ENCODE data around the gene RASAL1.

RASAL1 gene

DNA sequence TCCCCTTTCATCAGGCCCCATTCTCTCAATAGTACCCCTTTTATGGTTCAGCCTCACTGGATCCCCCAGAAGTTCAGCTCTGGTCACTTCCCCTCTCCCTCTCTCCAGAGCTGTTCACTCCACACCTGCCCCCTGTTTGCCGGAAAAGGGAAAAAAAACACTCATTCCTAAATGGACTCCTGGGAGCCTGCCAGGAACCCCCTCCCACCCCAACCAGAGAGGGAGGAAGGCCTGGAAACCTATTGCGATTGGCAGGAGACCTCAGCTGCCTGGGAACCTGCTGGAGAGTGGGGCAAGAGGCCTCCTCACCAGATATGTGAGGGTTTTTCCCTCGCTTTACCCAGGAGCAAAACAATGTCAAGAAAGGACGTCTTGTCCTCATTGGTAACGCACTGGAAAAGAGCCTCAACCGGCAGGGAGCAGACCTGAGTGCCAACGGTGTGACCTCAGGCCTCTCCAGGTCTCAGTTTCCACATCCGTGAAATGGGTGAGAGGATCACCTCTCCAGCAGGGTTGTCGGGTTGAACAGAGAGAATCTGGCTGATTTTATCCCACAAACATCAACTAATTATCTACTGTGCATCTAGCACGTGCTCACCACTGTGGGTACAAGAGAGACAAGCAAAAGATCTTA, 74.4 kb downstream of the RASAL1 start:
- no peak overlapping the region for H3K27ac ChIP-seq (ENCODE audit: low read depth, low read length, severe bottlenecking)
- WGBS, 2 experiments (ENCODE audit: insufficient coverage in 2 of 2): 73% methylated on average over 8 to 9 of the region's 10 CpGs

DNA sequence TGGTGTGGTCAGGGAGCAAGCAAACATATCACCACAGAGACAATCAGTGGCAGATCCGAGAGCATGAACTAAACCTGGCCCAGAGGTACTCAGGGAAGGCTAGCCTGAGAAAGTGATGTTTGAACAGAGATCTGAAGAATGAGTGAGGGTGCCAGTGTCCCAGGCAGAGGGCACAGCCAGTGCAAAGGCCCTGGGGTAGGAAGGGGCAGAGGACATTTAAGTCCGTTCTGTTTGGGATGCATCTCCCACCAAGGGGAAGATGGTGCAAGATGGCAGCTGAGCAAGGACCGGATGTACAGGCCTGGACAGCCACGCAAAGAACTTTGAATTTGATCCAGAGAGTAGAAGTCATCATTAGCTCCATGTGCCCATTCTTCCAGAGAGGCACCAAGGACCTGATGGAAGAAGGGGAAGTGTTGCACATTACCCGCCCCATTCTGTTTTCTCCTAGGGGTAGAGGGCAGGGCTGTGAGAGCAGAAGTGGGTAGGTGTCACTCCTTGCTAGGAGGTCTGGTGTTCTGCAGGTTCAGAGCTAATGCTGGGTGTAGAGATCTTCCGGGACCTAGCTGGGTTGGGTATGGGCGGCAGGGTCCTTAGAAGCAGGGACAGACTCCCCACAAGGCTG, 75.1 kb downstream of the RASAL1 start:
- no peak overlapping the region for H3K4me3 ChIP-seq (ENCODE audit: extremely low read depth, insufficient read depth, low read length, poor library complexity, severe bottlenecking)
- H3K9me3 ChIP-seq (ENCODE audit: control insufficient read depth, low read length): no peaks in the 10 kb centered on the region
- H3K36me3 ChIP-seq (ENCODE audit: control insufficient read depth, insufficient read depth, low read length): no peaks in the 10 kb centered on the region
- WGBS, 2 experiments (ENCODE audit: insufficient coverage in 2 of 2): 83 to 98% methylated on average over 4 to 6 of the region's 7 CpGs
- H3K27ac ChIP-seq (ENCODE audit: low read depth, low read length, severe bottlenecking): no peak overlapping the region
- no peaks in the 10 kb centered on the region for H3K4me1 ChIP-seq (ENCODE audit: control insufficient read depth, insufficient read depth, low read length, poor library complexity, severe bottlenecking)

More for the DNA sequence above, 74.4 kb downstream of the RASAL1 start:
- Histone ChIP-seq H3K4me1 (ENCODE audit: control insufficient read depth, insufficient read depth, low read length, poor library complexity, severe bottlenecking) (no peaks in the 10 kb centered on the region), H3K9me3 (ENCODE audit: control insufficient read depth, low read length) (no peaks in the 10 kb centered on the region), H3K4me3 (ENCODE audit: extremely low read depth, insufficient read depth, low read length, poor library complexity, severe bottlenecking) (no peak overlapping the region), H3K36me3 (ENCODE audit: control insufficient read depth, insufficient read depth, low read length) (no peaks in the 10 kb centered on the region)

DNA sequence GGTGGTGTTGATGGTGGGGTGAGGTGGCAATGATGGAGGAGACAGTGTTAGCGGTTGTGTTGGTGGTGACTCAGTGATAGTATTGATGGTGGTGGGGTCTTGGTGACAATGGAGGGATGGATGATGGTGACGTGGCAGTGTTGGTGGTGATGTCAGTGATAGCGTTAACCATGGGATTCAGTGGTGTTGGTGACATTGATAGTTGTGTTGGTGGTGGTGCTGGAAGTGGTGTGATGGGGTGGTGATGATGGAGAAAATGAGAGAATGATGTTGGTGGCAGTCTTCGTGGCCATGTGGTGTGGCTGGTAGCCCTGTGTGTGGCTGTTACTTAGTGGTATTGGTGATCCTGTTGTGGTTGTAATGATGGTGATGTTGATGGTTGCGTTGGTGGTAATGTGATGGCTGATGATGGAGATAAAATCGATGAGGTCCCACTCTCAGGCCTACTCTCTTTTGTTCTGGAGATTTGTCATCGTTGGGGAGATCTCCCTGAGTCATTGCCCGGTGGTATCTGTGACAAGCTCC, 76.4 kb downstream of the RASAL1 start:
- no peaks in the 10 kb centered on the region for H3K36me3 ChIP-seq (ENCODE audit: control insufficient read depth, insufficient read depth, low read length)
- WGBS, 2 experiments (ENCODE audit: insufficient coverage in 2 of 2): 92 to 95% methylated on average over 8 of the region's 8 CpGs
- H3K4me3 ChIP-seq (ENCODE audit: extremely low read depth, insufficient read depth, low read length, poor library complexity, severe bottlenecking): no peak overlapping the region
- no peaks in the 10 kb centered on the region for H3K9me3 ChIP-seq (ENCODE audit: control insufficient read depth, low read length)
- H3K27ac ChIP-seq (ENCODE audit: low read depth, low read length, severe bottlenecking): no peak overlapping the region
- H3K4me1 ChIP-seq (ENCODE audit: control insufficient read depth, insufficient read depth, low read length, poor library complexity, severe bottlenecking): no peaks in the 10 kb centered on the region

DNA sequence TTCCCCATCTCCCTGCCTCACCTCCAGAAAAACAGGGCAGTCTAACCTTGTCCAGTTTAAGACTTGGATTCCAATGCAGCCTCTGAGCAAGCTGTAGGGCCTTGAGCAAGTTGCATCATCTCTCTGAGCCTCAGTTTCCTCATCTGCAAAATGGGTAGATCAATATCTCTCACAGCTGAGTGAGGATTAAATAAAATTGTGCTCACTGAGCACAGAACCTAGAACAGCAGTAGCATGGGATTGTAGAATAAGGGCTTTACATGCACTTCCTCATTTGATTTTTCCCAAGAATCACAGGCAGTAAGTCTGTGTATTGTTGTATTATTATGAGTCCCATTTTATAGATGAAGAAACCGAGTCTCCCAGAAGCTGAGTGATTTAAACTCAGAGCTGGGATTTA, 77.0 kb downstream of the RASAL1 start:
- H3K4me1 ChIP-seq (ENCODE audit: control insufficient read depth, insufficient read depth, low read length, poor library complexity, severe bottlenecking): no peaks in the 10 kb centered on the region
- no peaks in the 10 kb centered on the region for H3K36me3 ChIP-seq (ENCODE audit: control insufficient read depth, insufficient read depth, low read length)
- no peak overlapping the region for H3K27ac ChIP-seq (ENCODE audit: low read depth, low read length, severe bottlenecking)
- no peak overlapping the region for H3K4me3 ChIP-seq (ENCODE audit: extremely low read depth, insufficient read depth, low read length, poor library complexity, severe bottlenecking)
- H3K9me3 ChIP-seq (ENCODE audit: control insufficient read depth, low read length): no peaks in the 10 kb centered on the region
- WGBS, 2 experiments (ENCODE audit: insufficient coverage in 2 of 2): 100% methylated on average over 1 of the region's 1 CpG; no CpG with 5 or more reads in 1 of the 2 experiments

DNA sequence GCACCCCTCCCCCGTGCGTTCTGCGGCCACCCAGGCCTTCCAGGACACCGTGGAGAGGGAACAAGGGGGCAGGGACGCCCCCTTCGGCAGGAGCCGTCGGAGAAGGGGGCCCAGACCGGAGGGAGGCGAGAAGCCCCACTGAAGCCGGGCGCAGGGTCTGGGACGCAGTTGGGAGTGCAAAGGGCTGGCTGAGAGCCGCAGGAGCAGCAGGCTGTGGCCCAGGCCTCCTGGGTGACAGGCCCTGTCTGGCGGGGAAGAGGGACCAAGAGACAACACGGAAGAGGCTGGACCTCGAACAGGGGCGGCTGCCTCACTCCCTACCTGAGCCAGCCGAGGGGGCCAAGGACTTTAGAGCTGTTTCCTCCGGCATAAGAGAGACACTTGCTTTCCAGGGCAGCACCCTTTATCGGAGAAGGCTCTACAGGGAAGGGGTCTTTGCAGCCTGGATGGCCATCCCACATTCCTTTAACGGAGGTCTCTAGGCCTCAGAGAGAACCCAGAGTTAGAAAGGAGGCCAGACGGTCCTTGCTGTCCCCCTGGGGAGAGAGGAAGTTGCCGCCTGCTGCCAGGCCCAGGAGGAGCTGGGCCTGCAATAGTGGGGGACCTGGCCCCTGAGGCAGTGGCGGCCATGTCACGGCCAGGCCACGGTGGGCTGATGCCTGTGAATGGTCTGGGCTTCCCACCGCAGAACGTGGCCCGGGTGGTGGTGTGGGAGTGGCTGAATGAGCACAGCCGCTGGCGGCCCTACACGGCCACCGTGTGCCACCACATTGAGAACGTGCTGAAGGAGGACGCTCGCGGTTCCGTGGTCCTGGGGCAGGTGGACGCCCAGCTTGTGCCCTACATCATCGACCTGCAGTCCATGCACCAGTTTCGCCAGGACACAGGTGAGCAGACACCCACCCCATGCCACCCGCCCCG, 77.7 kb downstream of the RASAL1 start:
- no peaks in the 10 kb centered on the region for H3K36me3 ChIP-seq (ENCODE audit: control insufficient read depth, insufficient read depth, low read length)
- 70 to 71% methylated on average over 40 to 43 of the region's 44 CpGs for WGBS, 2 experiments (ENCODE audit: insufficient coverage in 2 of 2)
- H3K4me3 ChIP-seq (ENCODE audit: extremely low read depth, insufficient read depth, low read length, poor library complexity, severe bottlenecking): peak overlapping the region; percentile 39
- H3K27ac ChIP-seq (ENCODE audit: low read depth, low read length, severe bottlenecking): no peak overlapping the region
- no peaks in the 10 kb centered on the region for H3K9me3 ChIP-seq (ENCODE audit: control insufficient read depth, low read length)
- H3K4me1 ChIP-seq (ENCODE audit: control insufficient read depth, insufficient read depth, low read length, poor library complexity, severe bottlenecking): no peaks in the 10 kb centered on the region

DNA sequence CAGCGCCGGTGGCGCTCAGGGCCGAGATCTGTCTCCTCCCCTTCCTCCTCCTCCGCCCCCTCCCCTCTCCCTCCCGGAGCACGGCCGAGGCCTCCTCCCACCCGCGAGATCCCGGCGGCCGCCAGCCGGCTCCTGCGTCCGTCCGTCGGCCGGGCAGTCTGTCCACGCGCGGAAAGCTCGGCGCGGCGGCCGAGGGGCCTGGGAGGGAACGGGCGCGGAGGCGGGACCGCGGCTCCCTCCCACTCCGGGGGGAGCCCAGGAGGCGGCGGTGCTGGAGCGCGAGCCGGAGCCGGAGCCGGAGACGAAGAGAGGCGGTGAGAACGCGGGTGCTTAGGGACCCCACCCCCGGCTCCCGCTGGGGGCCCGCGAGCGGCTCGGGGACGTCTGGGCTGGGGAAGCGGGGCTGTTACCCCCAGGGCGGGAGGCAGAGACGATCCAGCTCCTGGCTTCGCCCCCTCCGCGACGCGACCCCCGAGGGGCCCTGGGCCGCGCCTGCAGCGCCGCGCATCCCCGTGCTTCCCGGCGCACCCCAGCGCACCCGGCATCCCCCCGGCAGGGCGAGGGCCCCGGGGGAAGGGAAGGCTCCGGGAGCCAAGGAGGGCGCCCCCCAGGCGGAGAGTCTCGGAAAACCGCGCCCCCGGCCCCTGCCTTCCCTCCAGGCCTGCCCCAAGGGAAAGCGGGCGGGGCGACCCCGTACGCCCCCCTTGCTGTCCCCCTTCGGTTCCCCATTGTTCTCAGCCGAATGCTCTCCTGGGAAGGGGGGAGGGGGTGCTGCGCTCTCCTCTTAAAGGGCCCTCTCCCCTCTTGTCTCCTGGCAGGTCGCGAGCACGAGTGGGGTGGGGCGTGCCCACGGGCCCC, 78.7 kb downstream of the RASAL1 start, which contains the start of gene DTX1:
TSS of gene DTX1 (plus strand) at position 100 of the 858 bp plus-strand sequence. CDS start 1,463 bp downstream, outside the sequence.
- H3K36me3 ChIP-seq (ENCODE audit: control insufficient read depth, insufficient read depth, low read length): no peaks in the 10 kb centered on the region
- no peak within 1 kb of the TSS for H3K27ac ChIP-seq (ENCODE audit: low read depth, low read length, severe bottlenecking)
- peak within 1 kb of the TSS; percentile 39 for H3K4me3 ChIP-seq (ENCODE audit: extremely low read depth, insufficient read depth, low read length, poor library complexity, severe bottlenecking)
- H3K4me1 ChIP-seq (ENCODE audit: control insufficient read depth, insufficient read depth, low read length, poor library complexity, severe bottlenecking): no peaks in the 10 kb centered on the region
- no peaks in the 10 kb centered on the region for H3K9me3 ChIP-seq (ENCODE audit: control insufficient read depth, low read length)
- WGBS, 2 experiments (ENCODE audit: insufficient coverage in 2 of 2): 2% methylated on average over 35 to 41 of the region's 94 CpGs

DNA sequence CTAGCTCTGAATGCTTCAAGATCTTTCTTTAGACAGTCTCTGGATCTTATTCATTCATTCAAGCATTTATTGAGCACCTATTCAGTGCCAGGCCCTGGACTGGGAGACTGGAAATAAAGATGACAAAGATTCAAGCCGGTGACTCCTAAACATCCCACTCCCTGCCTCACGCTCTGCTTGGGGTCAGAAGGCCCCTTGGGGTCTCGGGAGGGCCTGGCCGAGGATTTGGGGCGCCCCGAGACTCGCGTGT, 79.3 kb downstream of the RASAL1 start:
- WGBS, 2 experiments (ENCODE audit: insufficient coverage in 2 of 2): 26 to 60% methylated on average over 1 to 8 of the region's 8 CpGs
- H3K4me3 ChIP-seq (ENCODE audit: extremely low read depth, insufficient read depth, low read length, poor library complexity, severe bottlenecking): peak overlapping the region; percentile 39
- H3K9me3 ChIP-seq (ENCODE audit: control insufficient read depth, low read length): no peaks in the 10 kb centered on the region

DNA sequence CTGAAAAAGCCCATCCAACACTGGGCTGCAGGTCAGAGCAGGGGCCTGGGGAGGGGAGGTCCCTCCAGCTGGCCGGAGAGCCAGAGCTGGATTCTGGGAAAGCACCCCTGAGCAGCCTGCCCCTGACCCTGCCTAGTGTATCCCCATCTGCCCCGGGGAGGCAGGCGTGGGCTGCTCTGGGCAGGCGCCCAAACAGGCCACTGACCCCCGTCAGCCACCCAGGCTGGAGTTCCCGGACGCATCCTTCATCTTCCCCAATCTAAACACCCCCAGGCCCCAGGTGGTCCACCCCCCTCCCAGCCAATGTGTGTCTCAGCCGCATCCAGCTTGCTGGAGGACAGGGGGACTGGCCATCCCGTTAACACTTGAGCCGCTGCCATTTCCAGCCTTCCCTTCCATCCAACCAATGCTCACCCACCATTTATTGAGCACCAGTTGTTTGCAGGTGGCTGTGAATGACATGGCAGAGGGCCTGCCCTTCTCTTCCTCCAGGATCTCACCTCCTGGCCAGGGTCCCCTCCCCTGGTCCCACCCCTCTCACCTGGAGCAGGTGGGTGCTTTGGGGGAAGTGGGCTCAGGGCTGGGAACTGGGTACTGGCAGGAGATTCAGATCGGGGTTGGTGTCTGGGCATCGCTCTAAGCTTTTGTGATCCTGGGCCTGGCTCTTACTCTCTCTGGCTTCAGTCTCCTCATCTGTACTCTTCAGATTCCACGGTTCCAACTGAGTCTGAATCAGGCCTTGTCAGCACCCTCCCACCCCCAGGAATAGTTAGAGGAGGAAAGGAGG, 79.8 kb downstream of the RASAL1 start:
- H3K4me1 ChIP-seq (ENCODE audit: control insufficient read depth, insufficient read depth, low read length, poor library complexity, severe bottlenecking): no peaks in the 10 kb centered on the region
- no peaks in the 10 kb centered on the region for H3K9me3 ChIP-seq (ENCODE audit: control insufficient read depth, low read length)
- H3K36me3 ChIP-seq (ENCODE audit: control insufficient read depth, insufficient read depth, low read length): no peaks in the 10 kb centered on the region
- no peak overlapping the region for H3K27ac ChIP-seq (ENCODE audit: low read depth, low read length, severe bottlenecking)
- H3K4me3 ChIP-seq (ENCODE audit: extremely low read depth, insufficient read depth, low read length, poor library complexity, severe bottlenecking): peak overlapping the region; percentile 39
- 67 to 84% methylated on average over 4 to 9 of the region's 13 CpGs for WGBS, 2 experiments (ENCODE audit: insufficient coverage in 2 of 2)

More for the DNA sequence above, 79.3 kb downstream of the RASAL1 start:
- no peaks in the 10 kb centered on the region for H3K36me3 ChIP-seq (ENCODE audit: control insufficient read depth, insufficient read depth, low read length)
- no peaks in the 10 kb centered on the region for H3K4me1 ChIP-seq (ENCODE audit: control insufficient read depth, insufficient read depth, low read length, poor library complexity, severe bottlenecking)
- no peak overlapping the region for H3K27ac ChIP-seq (ENCODE audit: low read depth, low read length, severe bottlenecking)

DNA sequence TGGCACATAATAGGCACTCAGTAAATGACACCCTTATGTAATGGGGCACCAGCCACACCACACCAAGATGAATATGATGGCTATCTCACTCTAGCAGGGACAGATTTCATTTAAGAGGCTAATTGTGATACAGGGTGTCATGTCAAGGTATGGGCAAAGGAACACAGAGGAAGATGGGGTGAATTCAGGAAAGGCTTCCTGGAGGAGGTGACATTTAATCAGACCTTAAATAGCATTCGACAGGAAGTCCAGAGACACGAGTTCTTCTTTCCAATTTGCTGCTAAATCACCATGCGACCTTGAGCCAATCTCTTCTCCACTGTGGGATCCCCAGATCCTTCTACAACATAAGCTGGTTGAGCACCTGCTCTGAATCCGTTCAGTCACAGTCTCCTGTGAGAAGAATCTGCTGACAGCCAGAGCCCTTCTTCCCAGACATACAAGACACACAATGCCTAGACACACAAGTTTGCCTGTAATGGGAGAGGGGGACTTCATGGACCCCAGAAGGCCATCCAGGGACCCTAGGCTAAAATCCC, 80.5 kb downstream of the RASAL1 start:
- WGBS, 2 experiments (ENCODE audit: insufficient coverage in 2 of 2): 62 to 90% methylated on average over 2 to 4 of the region's 4 CpGs
- Histone ChIP-seq H3K4me3 (ENCODE audit: extremely low read depth, insufficient read depth, low read length, poor library complexity, severe bottlenecking) (no peak overlapping the region), H3K36me3 (ENCODE audit: control insufficient read depth, insufficient read depth, low read length) (no peaks in the 10 kb centered on the region), H3K27ac (ENCODE audit: low read depth, low read length, severe bottlenecking) (no peak overlapping the region), H3K4me1 (ENCODE audit: control insufficient read depth, insufficient read depth, low read length, poor library complexity, severe bottlenecking) (no peaks in the 10 kb centered on the region), H3K9me3 (ENCODE audit: control insufficient read depth, low read length) (no peaks in the 10 kb centered on the region)
